IPS DF 4.7 (cell line): ENCODE measurements around the gene LDAH.

Experiments
- DNase-seq: peaks from one replicate; pipeline ENCODE4 v3.0.0-alpha.2; 2013; ENCODE audit warnings: low spot score; ENCODE audit errors: extremely low read depth

LDAH gene

GRCh38 chr2:20652673-20653575, 170.0 kb downstream of the LDAH start:
- no peak for DNase-seq

DNA sequence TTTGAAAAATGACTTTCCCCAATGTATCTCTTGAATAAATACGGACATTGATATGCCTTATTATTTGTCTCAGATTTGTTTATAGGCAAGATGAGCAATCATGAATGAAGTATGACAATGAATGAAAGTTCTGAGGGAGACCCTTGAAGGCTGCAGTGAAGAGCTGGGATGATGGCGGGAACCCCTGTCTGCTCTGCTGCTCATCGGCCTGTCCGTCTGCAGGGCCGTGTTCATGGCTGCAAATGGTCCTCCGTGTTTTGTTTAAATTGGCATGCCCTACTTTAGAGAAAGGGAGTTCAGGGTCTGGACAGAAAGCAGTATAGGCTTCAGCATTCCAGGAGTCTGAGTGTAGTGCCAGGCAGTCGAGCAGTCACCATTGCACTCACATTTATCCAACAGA, 170.8 kb downstream of the LDAH start:
- DNase-seq, result no peak

GRCh38 chr2:20651731-20652099, 171.2 kb downstream of the LDAH start:
- DNase-seq, result no peak

GRCh38 chr2:20650877-20651730, 171.8 kb downstream of the LDAH start, which contains the start of gene HS1BP3:
TSS of gene HS1BP3 (minus strand) at chr2:20651098. CDS start at chr2:20651063, 35 bp downstream.
- no peak for DNase-seq

- DNase-seq, result no peak
Observed at GRCh38 chr2:20650393-20650876, 172.5 kb downstream of the LDAH start.

- DNase-seq, result no peak
Observed at GRCh38 chr2:20649976-20650375, 172.9 kb downstream of the LDAH start.

DNA sequence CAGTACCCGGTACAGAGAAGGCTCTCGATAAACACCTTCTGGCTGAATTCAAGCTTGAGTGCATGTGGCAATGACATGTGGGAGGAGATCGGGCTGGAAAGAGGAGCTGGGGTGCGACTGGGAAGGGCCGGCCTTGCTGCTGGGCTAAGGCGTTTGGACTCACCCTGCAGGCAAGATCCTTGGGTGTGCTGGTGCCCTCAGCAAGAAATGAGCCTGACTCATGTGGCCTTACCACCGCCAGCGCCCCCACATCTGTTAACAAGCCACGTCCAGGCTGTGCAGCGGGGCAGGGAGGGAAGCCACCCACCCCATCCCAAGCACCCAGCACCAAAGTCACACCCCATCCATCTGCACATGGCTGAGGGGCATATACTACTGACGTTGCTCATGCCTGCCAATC, 173.3 kb downstream of the LDAH start:
- DNase-seq, result no peak

GRCh38 chr2:20648831-20649230, 174.1 kb downstream of the LDAH start:
- no peak for DNase-seq

DNA sequence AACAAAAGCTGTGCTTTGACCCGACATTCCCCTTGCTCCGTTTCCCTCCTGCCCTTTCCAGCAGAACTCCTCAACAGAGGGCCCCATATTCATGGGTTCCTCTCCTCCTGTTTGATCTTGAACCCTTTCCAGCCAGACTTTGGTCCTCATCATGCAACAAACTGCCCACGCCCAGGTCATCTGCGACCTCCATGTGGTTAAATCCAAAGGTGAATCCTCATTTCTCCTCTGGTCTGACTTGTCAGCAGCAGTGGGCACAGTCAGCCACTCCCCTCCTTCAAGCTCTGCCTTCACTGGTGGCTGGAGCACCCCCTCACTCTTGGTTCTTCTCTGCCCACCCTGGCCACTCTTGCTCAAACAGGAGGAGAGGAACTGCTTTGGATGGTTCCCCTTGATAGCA, 174.7 kb downstream of the LDAH start:
- DNase-seq, result no peak

DNA sequence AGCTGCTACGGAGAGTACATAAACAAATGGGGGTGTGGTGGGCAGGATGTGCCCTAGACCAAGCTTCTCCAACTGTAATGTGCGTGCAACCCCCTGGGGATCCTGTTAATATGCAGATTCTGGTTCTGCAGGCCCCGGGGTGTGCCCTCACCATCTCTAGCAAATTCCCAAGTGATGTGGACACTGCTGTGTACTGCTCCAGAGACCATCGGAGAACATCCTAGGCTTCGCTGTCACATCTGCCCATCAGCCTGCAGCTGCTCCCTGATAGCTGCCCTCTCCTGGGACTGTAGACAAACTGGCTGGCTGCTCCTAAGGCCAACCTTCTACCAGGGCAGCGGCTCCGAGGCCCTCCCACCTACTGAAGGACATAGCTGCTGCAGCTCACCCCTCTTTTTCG, 175.2 kb downstream of the LDAH start:
- DNase-seq, result no peak

GRCh38 chr2:20647211-20647610, 175.7 kb downstream of the LDAH start:
- no peak for DNase-seq

DNA sequence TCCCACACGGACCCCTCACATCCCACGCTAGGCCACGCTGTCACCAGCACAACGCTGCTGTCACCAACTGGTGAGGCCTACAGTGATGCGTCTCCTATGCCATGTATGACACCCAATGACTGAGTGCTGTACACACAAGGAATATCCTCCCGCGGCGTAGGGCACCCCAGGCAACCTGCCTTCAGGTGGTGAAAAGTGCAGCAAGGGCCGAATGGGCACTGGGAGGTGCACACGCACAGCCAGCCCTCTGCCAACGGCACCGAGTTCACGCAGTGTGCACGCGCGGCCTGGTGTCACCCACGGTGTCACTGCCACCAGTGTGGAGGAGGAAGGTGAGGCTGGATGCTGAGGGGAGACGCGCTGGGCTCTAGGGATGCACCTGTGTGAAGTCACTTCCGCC, 176.5 kb downstream of the LDAH start:
- no peak for DNase-seq

DNA sequence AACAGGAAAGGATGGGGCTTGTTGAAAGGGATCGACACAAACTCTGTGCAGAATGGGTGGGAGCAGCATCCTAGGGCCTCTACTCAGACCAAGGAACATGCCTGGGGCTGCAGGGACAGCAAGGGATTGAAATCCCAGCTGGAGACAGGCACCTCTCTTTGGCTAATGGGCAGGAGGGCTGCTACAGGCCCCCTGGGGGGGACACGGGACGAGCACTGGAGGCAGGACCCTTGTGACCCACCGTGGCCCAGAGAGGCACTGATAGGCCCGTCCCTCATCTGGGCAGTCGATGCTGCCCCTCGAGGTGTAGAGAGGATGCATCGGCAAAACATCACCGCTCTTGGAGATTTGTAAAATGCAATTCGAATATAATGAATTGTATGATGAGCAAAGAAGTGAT, 177.1 kb downstream of the LDAH start:
- DNase-seq, result no peak

- no peak for DNase-seq
Observed at GRCh38 chr2:20645301-20645701, 177.6 kb downstream of the LDAH start.

DNA sequence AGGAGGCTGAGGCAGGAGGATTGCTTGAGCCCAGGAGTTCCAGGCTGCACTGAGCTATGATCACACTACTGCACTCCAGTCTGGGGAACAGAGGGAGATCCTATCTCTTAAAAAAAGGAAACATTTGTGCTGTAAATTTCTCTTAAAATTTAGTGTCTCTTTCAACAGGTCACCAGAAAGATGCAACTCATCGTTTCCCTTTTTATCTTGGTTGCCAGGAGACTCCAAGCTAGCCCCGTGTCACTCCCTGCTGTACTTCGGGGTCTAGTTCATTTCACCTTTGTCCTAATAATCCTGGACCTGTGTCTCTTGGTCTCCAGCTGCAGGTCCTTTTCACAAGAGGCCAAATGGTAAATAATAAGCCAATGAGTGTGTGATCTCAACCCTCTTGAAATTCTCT, 179.1 kb downstream of the LDAH start:
- DNase-seq, result no peak

- no peak for DNase-seq
Observed at GRCh38 chr2:20643060-20643459, 179.8 kb downstream of the LDAH start.

- no peak for DNase-seq
Observed at GRCh38 chr2:20642055-20642971, 180.6 kb downstream of the LDAH start.

- no peak for DNase-seq
Observed at GRCh38 chr2:20641123-20641985, 181.5 kb downstream of the LDAH start.

DNA sequence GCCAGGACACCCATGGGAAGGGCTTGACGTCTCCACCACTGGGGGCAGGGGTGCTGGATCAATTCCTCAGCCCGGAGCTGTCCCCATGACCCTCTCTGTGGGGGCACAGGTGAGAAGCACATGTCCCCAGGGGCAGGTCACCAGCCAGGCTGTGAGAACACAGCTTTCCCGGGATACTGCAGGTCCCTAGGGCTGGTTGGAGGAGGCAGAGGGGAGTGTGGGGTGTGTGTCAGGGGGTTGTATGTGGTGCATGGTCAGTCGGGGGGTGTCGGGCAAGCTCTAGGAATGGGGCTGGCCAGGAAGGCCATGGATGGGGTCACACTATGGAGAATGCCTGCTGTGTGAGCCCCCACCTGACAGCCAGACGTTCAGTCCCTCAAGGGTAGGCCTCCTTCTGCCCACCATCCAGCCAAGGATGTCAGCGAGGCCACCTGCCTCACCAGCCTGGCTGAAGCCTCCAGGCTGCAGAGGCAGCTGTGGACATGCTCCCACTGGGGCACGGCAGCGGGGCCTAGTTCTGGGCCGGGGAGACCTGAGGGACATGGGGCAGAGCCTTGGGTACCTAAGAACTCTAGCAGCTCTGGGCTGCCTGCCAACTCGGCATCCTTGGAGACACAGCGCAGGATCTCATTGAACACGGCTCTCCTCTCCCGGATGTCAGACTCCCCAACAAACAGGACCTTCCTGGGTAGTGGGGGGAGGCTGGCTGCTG, 182.3 kb downstream of the LDAH start:
- no peak for DNase-seq
